ENCODE data around the gene AUTS2. TPM values are rescaled to one million over a fixed set of nuclear protein-coding genes. Genes with fewer than 3 reads are reported as not detected.
A peak's percentile ranks its signal among the peaks of the same experiment; 100 is the strongest.

AUTS2 gene
- total and polyA plus RNA-seq, 9 of the 15 experiments (the other 6 are each of a cell fraction or from before 2014, with no cell fraction given), result 0.58 TPM; not detected in 8

DNA sequence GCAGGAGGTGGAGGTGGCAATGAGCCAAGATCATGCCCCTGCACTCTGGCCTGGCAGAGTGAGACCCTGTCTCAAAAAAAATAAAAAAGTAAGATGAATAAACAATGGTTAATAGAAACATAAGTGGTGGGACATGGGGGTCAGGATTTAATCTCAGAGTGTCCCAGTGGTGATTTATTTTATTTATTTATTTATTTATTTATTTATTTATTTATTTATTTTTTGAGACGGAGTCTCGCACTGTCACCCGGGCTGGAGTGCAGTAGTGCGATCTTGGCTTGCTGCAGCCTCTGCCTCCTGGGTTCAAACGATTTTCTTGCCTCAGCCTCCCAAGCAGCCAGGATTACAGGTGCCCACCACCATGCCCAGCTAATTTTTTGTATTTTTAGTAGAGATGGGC lies 1051.0 kb downstream of the AUTS2 start:
- ChIA-PET CTCF (ENCODE audit: low intra/inter-chr PET ratio) (no interaction called here), POLR2A (interaction anchor here (1.2 kb wide), 1 partner anchor 8 kb away, joined by 6 read pairs; no protein-coding TSS in a partner anchor)
- FAIRE-seq (no peak), DNase-seq (ENCODE audit: extremely low read depth in 1 of 4, low spot score in 3 of 4) (no peak), ATAC-seq (no peak)
- Histone ChIP-seq H3K9me3 (replicated peaks; ENCODE audit: control insufficient read depth, insufficient read depth, low read depth, low read length) (no peaks in the 10 kb centered on the region), H3K79me2 (ENCODE audit: control insufficient read depth, insufficient read depth, low read length) (no peaks in the 10 kb centered on the region), H4K20me1 (replicated peaks; ENCODE audit: control insufficient read depth, insufficient read depth, low read length) (no peaks in the 10 kb centered on the region; the same call in 1 of the 2 replicates), H3K4me3 (no peak overlapping the region), H3K4me1 (replicated peaks in 1 of 2; ENCODE audit: control insufficient read depth in 2 of 2, insufficient read depth in 2 of 2, low read length in 2 of 2) (no peaks in the 10 kb centered on the region), H3K9me1 (ENCODE audit: control insufficient read depth, insufficient read depth, low read length) (no peaks in the 10 kb centered on the region), H3K9ac (ENCODE audit: insufficient read depth in 1 of 2, low read depth in 2 of 2, low read length in 2 of 2) (no peak overlapping the region), H3K4me2 (ENCODE audit: insufficient read depth, low read length) (no peak overlapping the region), H2AFZ (ENCODE audit: low read depth, low read length) (no peak overlapping the region), H3K36me3 (ENCODE audit: control insufficient read depth, insufficient read depth, low read length) (no peaks in the 10 kb centered on the region), H3K27ac (ENCODE audit: extremely low read depth, low read depth, low read length) (no peak overlapping the region), H3K27me3 (ENCODE audit: control insufficient read depth in 2 of 2, insufficient read depth in 2 of 2, low read length in 2 of 2) (peaks cover 19 to 32% of the 10 kb centered on the region in 2 experiments)
- 0 out of 2 replicates have a peak, but pooled peaks have one; percentile 39 for TF ChIP-seq NFIC (IDR thresholded peaks at IDR 0.05)
- TF ChIP-seq, protein P1, sequence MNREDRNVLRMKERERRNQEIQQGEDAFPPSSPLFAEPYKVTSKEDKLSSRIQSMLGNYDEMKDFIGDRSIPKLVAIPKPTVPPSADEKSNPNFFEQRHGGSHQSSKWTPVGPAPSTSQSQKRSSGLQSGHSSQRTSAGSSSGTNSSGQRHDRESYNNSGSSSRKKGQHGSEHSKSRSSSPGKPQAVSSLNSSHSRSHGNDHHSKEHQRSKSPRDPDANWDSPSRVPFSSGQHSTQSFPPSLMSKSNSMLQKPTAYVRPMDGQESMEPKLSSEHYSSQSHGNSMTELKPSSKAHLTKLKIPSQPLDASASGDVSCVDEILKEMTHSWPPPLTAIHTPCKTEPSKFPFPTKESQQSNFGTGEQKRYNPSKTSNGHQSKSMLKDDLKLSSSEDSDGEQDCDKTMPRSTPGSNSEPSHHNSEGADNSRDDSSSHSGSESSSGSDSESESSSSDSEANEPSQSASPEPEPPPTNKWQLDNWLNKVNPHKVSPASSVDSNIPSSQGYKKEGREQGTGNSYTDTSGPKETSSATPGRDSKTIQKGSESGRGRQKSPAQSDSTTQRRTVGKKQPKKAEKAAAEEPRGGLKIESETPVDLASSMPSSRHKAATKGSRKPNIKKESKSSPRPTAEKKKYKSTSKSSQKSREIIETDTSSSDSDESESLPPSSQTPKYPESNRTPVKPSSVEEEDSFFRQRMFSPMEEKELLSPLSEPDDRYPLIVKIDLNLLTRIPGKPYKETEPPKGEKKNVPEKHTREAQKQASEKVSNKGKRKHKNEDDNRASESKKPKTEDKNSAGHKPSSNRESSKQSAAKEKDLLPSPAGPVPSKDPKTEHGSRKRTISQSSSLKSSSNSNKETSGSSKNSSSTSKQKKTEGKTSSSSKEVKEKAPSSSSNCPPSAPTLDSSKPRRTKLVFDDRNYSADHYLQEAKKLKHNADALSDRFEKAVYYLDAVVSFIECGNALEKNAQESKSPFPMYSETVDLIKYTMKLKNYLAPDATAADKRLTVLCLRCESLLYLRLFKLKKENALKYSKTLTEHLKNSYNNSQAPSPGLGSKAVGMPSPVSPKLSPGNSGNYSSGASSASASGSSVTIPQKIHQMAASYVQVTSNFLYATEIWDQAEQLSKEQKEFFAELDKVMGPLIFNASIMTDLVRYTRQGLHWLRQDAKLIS (CRISPR knock-in tag; IDR thresholded peaks at IDR 0.05), result no peak
- BruUV-seq (replicated peaks), result no TSS peak
- 7% methylated on average over 5 of the region's 5 CpGs for WGBS (ENCODE audit: insufficient coverage, low coverage, missing lambda C conversion rate)
- intact Hi-C loops (cut with micrococcal nuclease) (no loop called here), in situ Hi-C loops (cut with MboI) (no loop called here)
